HG03469 (cell line): ENCODE measurements around the gene HIRA.

Experiments used
- ATAC-seq: cut with Tn5 transposase; IDR thresholded peaks from one replicate; pipeline ENCODE4 v1.9.1; 2021; ENCODE audit warnings: mild to moderate bottlenecking, moderate library complexity, moderate number of reproducible peaks; ENCODE audit not compliant: unreplicated experiment

Gene HIRA

GRCh38 chr22:19411690-19412045 is 19.9 kb downstream of the HIRA start:
- no peak for ATAC-seq

- ATAC-seq = no peak
Measured at GRCh38 chr22:19410941-19411689, 20.4 kb downstream of the HIRA start.

DNA sequence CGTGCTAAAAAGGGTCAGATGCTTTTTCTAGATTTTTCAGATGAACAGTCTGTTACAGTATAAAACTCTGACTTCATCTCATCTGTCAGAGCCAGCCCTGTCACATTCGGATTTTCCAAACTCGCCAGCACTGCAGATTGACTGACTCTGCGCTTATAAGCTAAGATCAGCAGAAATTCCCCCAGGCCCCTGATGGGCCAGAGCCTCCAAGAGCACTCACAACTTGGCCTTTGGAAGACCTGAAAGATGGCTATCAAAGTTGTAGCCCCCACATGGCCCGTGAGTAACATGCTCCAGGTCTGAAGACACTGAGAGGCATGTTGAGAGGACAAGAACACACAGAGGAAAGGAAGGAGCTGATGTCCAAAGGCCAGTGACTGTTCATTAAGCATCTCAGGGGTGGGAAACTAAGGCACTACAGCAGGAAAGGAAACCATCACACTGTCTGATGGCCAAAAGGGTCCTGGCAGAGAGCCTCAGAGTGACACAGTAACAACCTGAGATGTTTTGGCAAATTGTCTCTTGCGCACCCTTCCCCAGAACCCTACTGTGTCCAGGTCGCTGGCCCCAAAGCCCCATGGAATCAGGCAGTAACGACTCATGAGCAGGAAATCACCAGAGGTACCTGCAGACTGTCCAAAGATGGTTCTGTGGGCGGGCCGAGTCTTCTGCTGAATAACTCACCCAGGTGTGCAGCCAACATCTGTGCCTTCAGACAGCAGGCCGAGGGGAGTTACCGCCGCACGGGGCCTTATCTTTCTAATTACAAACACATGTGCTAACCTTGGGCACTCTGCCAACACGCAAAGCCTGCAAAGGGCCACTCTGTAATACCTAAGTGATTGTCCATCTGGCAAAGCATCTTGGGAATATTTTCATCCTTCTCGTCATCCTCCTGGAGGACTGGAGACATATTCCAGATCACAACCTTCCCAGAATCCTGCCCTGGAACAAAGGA is 23.6 kb downstream of the HIRA start:
- ATAC-seq = no peak

DNA sequence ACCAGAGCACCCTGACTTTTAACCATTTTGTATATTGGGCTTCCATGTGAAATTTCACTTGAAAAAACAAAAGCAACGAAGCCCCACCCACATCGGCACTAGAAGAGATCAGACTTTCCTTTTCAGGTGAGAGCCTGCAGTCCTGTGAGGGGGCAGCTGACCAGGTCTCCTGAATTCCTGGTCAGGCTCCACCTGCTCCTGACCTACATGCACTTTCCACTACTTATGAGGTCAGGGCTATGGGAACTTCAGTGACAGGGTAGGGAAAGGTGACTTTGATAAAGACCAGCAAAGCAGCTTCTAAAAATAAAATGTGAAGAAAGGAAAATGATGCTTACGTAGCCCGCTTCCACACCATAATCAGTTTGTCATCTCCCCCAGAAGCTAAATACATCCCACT is 24.7 kb downstream of the HIRA start:
- ATAC-seq = no peak

DNA sequence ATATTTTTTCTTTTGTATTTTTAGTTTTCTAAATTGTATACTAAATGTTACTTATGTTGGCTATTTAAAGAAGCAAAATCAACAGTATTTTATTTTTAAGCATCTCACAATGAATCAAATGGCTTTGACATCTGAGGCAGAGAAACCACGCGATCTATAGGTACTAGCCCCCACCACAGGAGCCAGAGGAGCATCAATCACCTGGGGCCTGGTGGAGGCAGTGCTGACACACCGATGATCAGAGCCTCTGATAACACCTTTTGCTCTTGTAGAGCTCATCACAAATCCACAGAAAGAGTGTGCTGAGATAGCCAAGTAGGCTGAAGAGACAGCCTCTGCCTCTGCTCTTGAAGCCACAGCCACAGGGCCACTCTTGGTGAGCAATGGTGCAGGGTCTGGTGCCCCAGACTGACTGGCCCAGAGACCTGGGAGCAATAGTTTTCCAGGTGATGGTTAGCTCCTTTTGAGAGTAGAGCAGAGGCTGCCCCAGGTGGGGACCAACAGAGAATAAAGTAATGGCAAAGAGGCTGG is 25.2 kb downstream of the HIRA start:
- ATAC-seq = no peak

GRCh38 chr22:19405652-19406051 is 25.9 kb downstream of the HIRA start:
- no peak for ATAC-seq

DNA sequence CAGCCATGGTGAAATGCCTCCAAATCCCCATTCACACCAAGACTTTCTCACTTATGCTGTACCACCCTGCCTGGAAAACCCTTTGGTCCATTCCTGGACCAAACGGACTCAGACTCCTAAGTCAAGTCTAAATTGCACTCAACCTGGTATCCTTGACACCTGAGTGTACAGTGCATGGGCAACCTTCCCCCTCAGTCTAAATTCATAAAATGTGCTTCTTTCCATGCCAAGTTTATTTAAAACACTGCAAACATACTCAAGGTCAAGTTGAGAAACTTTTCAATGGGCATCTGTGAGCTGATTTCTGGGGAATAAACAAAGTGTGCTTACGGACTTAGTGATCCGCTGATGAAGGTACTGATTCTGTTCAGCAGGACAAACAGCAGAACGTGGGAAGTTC is 26.4 kb downstream of the HIRA start:
- ATAC-seq = no peak

DNA sequence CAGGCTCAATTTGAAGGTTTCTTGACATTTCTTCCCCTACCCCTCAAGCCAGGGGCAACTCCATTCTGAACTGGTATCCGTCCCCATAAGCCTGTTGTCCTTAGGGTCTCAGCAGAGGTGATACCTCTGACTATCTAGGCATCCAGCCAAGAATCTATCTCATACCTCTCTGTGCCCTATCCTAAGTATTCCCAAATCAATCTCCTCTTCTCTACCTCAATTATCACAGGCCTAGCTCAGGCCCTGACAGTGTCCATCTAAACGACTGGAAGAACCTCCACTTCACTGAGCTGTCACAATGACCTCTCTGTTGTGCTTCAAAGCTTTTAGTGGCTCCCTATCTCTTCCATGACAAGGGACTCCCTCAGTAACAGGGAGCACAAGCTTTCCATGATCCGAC is 26.9 kb downstream of the HIRA start:
- ATAC-seq = no peak

DNA sequence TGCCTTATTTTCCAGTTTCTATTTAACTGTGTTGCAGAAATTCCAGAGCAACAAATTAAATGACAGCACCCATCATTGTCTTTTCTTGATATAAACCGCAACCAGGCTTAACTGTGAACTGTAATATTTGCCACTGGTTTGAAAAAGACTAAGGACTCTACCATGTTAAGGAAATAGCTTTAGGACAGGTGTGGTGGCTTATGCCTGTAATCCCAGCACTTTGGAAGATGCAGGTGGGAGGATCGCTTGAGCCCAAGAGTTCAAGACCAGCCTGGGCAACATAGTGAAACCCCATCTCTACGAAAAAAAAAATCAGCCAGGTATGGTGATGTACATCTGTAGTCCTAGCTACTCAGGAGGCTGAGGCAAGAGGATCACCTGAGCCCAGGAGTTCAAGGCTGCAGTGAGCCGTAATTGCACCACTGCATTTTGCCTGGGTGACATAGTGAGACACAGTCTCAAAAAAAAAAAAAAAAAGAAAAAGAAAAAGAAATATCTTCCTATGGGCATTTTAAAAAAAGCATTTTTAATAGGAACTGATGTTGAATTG is 28.8 kb downstream of the HIRA start:
- ATAC-seq = no peak

DNA sequence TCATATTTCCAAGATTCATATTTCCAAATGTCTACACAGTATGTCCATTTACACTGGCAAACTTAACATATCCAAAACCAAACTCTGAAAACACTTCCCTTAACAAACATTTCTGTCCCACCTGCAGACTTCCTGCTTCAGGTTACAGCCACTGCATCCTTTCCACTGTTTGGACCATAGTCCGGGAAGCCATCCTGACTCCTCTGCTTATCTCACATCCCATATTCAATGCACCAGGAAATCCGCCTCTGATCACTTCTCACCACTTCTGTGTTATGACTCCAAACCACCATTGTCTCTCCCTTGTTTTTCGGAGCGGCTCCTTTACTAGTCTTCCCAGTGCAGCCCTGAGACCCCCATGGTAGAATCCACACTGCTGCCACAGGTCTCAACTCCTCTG is 30.1 kb downstream of the HIRA start:
- ATAC-seq = no peak

GRCh38 chr22:19400881-19401280 is 30.7 kb downstream of the HIRA start:
- no peak for ATAC-seq

DNA sequence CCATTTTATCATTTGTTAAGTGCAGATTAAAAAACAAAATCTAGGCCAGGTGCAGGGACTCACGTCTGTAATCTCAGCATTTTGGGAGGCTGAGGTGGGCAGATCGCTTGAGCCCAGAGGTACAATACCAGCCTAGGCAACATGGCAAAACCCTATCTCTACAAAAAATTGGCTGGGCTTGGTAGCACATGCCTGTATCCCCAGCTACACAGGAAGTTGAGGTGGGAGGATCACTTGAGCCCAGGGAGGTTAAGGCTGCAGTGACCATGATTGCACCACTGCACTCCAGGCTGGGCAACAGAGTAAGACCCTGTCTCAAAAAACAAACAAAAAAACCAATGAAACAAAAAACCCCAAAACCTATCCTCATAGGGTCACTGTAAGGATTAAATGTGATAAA is 32.9 kb downstream of the HIRA start:
- no peak for ATAC-seq

- ATAC-seq = no peak
Measured at GRCh38 chr22:19398206-19398605, 33.3 kb downstream of the HIRA start.

- no peak for ATAC-seq
Measured at GRCh38 chr22:19397734-19398104, 33.8 kb downstream of the HIRA start.

DNA sequence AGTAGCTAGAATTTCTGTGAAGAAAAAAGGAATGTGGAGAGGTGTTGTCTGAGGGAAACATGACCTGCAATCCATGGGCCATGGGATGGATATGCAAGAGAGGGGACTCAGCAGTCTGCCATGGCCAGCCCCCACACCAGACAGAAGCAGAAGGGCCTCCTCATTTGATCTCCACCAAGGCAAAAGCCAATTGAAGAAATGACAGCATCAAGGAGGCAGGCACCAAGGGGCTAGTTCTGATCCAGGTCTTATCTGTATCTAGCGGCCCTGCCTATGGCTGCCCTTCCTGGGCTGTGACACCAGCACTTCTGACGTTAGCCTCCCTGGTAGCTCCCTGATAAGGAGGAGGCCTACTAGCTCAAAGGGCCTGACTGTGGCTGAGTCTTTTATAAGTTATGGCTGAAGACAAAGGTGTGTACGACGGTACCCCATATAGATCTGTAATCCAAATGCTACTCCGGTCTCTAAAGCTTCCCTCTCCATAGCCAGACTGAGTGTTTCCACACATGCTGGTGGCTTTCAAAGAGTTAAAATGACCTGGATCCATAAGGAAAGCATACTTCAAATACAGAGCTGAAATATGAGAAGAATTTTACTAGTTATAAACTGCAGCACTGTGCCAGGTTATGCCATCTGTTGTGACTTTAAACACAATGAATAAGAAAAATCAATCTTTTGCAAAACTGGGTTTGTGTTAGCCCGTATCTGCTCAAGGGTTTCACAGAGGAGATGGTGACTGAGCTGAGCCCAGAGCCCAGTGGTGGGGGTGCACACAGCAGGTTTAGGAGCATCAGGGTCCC is 34.4 kb downstream of the HIRA start:
- no peak for ATAC-seq

DNA sequence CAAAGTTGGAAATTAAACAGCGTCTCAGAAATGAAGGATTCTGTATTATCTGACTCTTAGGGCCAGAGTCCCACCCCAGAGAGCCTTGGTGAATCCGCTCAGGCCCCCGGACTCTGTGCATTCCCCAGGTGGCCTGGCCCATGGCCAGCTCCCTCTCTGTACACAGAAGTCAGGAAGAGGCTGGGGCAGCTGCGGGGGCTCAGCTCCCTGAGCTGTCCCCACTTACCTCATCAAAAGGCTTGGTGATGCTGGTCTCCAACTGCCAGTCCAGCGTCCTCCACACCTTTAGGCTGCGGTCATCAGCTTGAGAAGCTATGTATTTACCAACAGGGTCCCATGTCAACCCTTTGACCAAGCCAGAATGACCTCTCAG is 35.0 kb downstream of the HIRA start:
- no peak for ATAC-seq

DNA sequence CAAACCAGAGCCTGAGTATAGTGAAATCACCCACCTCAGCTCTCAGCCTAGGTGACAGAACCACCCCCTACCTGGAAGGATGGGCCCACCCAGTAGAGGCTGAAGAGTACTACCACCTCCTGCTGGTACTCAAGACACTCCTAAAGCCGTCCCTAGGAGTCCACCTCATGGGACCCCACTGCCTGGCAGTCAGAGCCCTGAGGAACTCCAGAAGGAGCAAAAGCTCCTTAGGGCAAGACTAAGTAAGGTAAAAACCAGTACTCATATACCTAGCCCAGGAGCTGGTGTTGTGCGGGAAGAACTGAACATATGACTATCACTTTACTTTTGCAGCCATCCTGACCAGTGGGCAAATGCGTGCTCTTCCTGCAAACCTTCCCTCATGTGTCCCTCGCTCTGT is 36.3 kb downstream of the HIRA start:
- no peak for ATAC-seq

- no peak for ATAC-seq
Measured at GRCh38 chr22:19394274-19395050, 37.1 kb downstream of the HIRA start.

DNA sequence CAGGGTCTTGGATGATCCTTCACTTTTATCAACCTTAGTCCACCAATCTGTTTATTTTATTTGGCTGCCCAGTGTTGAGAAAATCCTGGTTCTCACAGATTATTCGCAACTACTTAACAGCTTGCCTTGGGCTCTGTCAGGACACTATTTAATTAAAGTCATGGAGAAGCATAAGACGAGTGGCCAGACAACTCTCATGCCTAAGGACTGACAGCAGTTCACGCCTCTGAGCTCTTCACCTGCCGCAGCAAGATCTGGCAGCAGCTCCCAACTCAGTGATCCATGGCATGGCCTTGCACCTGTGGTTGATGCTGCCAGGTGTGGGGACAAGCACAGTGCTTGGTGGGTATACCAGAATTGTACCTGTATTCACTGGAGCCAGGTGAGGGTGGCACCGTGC is 37.8 kb downstream of the HIRA start:
- ATAC-seq = no peak

GRCh38 chr22:19387575-19387974 is 44.0 kb downstream of the HIRA start:
- no peak for ATAC-seq
